ENCODE results near the gene PTPRE. TPM values are rescaled to one million over a fixed set of nuclear protein-coding genes. Genes with fewer than 3 reads are reported as not detected.
A peak's percentile ranks its signal among the peaks of the same experiment; 100 is the strongest.

PTPRE gene
- total RNA-seq, 1 experiment from 2014 or later: 12.3 TPM

DNA sequence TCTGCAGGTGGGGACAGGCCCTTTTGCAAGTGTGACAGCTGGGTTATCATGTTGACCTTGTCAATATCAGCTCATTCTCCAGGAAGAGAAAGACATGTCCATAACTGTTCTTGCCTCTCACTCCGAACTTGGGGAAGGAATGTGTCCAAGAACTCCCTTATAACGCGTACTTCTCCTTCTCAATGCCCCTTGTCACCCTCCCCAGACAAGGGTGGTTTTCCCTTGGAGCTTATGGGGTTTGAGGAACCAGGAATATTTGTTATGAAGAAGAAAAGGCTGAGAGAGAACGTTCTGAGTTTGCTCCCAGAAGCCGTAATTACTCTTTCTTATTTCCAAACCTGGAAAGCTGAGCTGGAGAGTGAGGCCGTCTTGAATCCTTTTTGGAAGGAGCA, 141.9 kb downstream of the PTPRE start:
- Histone ChIP-seq H3K9me3 (ENCODE audit: control insufficient read depth in 1 of 2, insufficient read depth in 1 of 2, low read depth in 1 of 2, low read length in 2 of 2) (no peaks in the 10 kb centered on the region), H3K4me1 (ENCODE audit: control insufficient read depth in 1 of 2, insufficient read depth in 2 of 2, low read length in 2 of 2) (peaks cover 10 to 23% of the 10 kb centered on the region in 2 experiments; a peak in 3 of 4 replicates), H3K4me2 (ENCODE audit: low read length) (0 out of 2 replicates have a peak overlapping the region, but pooled peaks have one; percentile 77), H3K9ac (ENCODE audit: low read length) (no peak overlapping the region), H4K20me1 (ENCODE audit: insufficient read depth) (no peaks in the 10 kb centered on the region), H3K4me3 (replicated peaks in 1 of 2; ENCODE audit: low read depth in 1 of 2, low read length in 2 of 2) (no peak overlapping the region), H3K79me2 (ENCODE audit: insufficient read depth, low read length) (no peaks in the 10 kb centered on the region), H3K9me2 (ENCODE audit: insufficient read depth) (no peaks in the 10 kb centered on the region), H3K36me3 (ENCODE audit: control insufficient read depth in 1 of 2, insufficient read depth in 2 of 2, low read length in 2 of 2) (no peaks in the 10 kb centered on the region), H3K27me3 (ENCODE audit: insufficient read depth, low read length) (no peaks in the 10 kb centered on the region), H3K27ac (ENCODE audit: low read depth, low read length) (no peak overlapping the region), H2AFZ (ENCODE audit: low read depth, low read length, poor library complexity, severe bottlenecking) (no peak overlapping the region)
- intact Hi-C loops (cut with micrococcal nuclease): no loop called here
- ChIA-PET RAD21 (ENCODE audit: low non-redundant PET in 1 of 2, low total read pairs in 2 of 2, uncharacterized antibody in 2 of 2, unreplicated experiment in 2 of 2) (no interaction called here), CTCF (interaction anchor here (1.0 to 3.2 kb wide), 3 partner anchors 13 to 20 kb away, joined by 3 to 35 read pairs (median 19); no protein-coding TSS in a partner anchor), POLR2A (interaction anchor here (0.6 kb wide), 1 partner anchor 305 kb away, joined by 3 read pairs; no protein-coding TSS in a partner anchor)
- ATAC-seq (no peak), DNase-seq (ENCODE audit: low read depth, low spot score) (no peak)
- TF ChIP-seq FOSL1 (IDR thresholded peaks at IDR 0.05; ENCODE audit: low read depth) (no peak), YY1 (IDR thresholded peaks at IDR 0.05; ENCODE audit: extremely low read depth, insufficient replicate concordance, low read depth, low read length) (no peak), ZFX (IDR thresholded peaks at IDR 0.05) (no peak), CBX3 (IDR thresholded peaks at IDR 0.05; ENCODE audit: low read depth) (no peak), SIN3A (IDR thresholded peaks at IDR 0.05; ENCODE audit: low read depth) (no peak), POLR2A (IDR thresholded peaks at IDR 0.05; ENCODE audit: borderline replicate concordance, extremely low read depth, insufficient read depth, insufficient read length) (no peak), CEBPB (IDR thresholded peaks at IDR 0.05; ENCODE audit: low read depth) (no peak), SRF (IDR thresholded peaks at IDR 0.05; ENCODE audit: low read depth) (no peak), EZH2 (IDR thresholded peaks at IDR 0.05) (no peak), EGR1 (IDR thresholded peaks at IDR 0.05; ENCODE audit: low read depth) (no peak), POLR2AphosphoS5 (IDR thresholded peaks at IDR 0.05; ENCODE audit: low read depth, low read length) (no peak)
- TF ChIP-seq, protein P1, sequence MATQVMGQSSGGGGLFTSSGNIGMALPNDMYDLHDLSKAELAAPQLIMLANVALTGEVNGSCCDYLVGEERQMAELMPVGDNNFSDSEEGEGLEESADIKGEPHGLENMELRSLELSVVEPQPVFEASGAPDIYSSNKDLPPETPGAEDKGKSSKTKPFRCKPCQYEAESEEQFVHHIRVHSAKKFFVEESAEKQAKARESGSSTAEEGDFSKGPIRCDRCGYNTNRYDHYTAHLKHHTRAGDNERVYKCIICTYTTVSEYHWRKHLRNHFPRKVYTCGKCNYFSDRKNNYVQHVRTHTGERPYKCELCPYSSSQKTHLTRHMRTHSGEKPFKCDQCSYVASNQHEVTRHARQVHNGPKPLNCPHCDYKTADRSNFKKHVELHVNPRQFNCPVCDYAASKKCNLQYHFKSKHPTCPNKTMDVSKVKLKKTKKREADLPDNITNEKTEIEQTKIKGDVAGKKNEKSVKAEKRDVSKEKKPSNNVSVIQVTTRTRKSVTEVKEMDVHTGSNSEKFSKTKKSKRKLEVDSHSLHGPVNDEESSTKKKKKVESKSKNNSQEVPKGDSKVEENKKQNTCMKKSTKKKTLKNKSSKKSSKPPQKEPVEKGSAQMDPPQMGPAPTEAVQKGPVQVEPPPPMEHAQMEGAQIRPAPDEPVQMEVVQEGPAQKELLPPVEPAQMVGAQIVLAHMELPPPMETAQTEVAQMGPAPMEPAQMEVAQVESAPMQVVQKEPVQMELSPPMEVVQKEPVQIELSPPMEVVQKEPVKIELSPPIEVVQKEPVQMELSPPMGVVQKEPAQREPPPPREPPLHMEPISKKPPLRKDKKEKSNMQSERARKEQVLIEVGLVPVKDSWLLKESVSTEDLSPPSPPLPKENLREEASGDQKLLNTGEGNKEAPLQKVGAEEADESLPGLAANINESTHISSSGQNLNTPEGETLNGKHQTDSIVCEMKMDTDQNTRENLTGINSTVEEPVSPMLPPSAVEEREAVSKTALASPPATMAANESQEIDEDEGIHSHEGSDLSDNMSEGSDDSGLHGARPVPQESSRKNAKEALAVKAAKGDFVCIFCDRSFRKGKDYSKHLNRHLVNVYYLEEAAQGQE (IDR thresholded peaks at IDR 0.05; ENCODE audit: low read depth): no peak
- TF ChIP-seq, protein P2, sequence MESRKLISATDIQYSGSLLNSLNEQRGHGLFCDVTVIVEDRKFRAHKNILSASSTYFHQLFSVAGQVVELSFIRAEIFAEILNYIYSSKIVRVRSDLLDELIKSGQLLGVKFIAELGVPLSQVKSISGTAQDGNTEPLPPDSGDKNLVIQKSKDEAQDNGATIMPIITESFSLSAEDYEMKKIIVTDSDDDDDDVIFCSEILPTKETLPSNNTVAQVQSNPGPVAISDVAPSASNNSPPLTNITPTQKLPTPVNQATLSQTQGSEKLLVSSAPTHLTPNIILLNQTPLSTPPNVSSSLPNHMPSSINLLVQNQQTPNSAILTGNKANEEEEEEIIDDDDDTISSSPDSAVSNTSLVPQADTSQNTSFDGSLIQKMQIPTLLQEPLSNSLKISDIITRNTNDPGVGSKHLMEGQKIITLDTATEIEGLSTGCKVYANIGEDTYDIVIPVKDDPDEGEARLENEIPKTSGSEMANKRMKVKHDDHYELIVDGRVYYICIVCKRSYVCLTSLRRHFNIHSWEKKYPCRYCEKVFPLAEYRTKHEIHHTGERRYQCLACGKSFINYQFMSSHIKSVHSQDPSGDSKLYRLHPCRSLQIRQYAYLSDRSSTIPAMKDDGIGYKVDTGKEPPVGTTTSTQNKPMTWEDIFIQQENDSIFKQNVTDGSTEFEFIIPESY (IDR thresholded peaks at IDR 0.05; ENCODE audit: extremely low read depth, insufficient replicate concordance, low read length): no peak
- TF ChIP-seq, protein P3, sequence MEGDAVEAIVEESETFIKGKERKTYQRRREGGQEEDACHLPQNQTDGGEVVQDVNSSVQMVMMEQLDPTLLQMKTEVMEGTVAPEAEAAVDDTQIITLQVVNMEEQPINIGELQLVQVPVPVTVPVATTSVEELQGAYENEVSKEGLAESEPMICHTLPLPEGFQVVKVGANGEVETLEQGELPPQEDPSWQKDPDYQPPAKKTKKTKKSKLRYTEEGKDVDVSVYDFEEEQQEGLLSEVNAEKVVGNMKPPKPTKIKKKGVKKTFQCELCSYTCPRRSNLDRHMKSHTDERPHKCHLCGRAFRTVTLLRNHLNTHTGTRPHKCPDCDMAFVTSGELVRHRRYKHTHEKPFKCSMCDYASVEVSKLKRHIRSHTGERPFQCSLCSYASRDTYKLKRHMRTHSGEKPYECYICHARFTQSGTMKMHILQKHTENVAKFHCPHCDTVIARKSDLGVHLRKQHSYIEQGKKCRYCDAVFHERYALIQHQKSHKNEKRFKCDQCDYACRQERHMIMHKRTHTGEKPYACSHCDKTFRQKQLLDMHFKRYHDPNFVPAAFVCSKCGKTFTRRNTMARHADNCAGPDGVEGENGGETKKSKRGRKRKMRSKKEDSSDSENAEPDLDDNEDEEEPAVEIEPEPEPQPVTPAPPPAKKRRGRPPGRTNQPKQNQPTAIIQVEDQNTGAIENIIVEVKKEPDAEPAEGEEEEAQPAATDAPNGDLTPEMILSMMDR (IDR thresholded peaks at IDR 0.05 in 2 of 3, conservative IDR thresholded peaks at IDR 0.05 in 1 of 3; ENCODE audit: borderline replicate concordance in 1 of 3, insufficient read depth in 1 of 3, low read depth in 2 of 3, low read length in 2 of 3): no peak
- no TSS peak for BruUV-seq (replicated peaks)

All from HCT116 (cell line).